Pancreas (tissue), 10 donors: ENCODE measurements around the gene ACVR1. TPM values are rescaled to one million over a fixed set of nuclear protein-coding genes. Genes with fewer than 3 reads are reported as not detected.

Experiments used
- ATAC-seq, 4 donors: fragments of 200-7000 bp; cut with Tn5 transposase; one replicate each; pipeline versions ENCODE4 v1.8.0 to v1.9.1; 2020; ENCODE audit warnings: mild to moderate bottlenecking in 4 of 4, moderate library complexity in 4 of 4
- DNase-seq, 6 donors: peaks; one replicate each; pipeline ENCODE4 v3.0.0-alpha.2; 2020
- FAIRE-seq: peaks from 2 replicates; lab custom pipeline; 2012; peaks lifted over from hg19 to GRCh38; lab: Jason Lieb, UNC
- H3K27ac ChIP-seq, 4 donors: fragments of 200-600 bp; sonication (generic); 1 replicate in 3 of 4; 2 replicates in 1 of 4; pipeline versions ENCODE4 v1.5.0 to v1.8.0; 2020
- H3K27me3 ChIP-seq, 4 donors: fragments of 200-600 bp; one replicate each; pipeline ENCODE4 v1.8.0; 2021
- H3K36me3 ChIP-seq, 3 donors: fragments of 200-600 bp; sonication (generic) in 1 of 3; one replicate each; pipeline versions ENCODE4 v1.5.0 to v1.8.0; 2020 to 2021
- H3K4me1 ChIP-seq, 3 donors: fragments of 200-600 bp; one replicate each; pipeline ENCODE4 v1.8.0; 2021
- H3K4me3 ChIP-seq, 4 donors: fragments of 200-600 bp; sonication (generic) in 2 of 4; one replicate each; pipeline versions ENCODE4 v1.5.0 to v1.8.0; 2020 to 2021
- H3K9me3 ChIP-seq, 4 donors: fragments of 200-600 bp; one replicate each; pipeline ENCODE4 v1.8.0; 2021
- WGBS, 2 donors: extraction: QIAGEN DNeasy Blood & Tissue Kit; methylation state at CpG; one replicate each; pipeline ENCODE4 v1.1.7; 2013; 5-methylcytosine and 5-hydroxymethylcytosine counted together
- intact Hi-C, 3 donors: fragments of 100-400 bp; cut with DNase I; formaldehyde crosslinking; loops; one replicate each; pipeline versions ENCODE4 v1.11.1 to v1.14.2; 2022
- polyA plus RNA-seq, 2 donors: library from polyadenylated mRNA; stranded (reverse); fragments of 200-250 nt; gene quantifications; one replicate each; pipeline ENCODE4 v1.2.3, GENCODE V29; 2013
- total RNA-seq, 6 donors: library from RNA; stranded (reverse); fragmentation: NEBNext Ultra II Directional in 4 of 6; extraction: Animal tissue kit (Norgen Biotek cat#: 25700) in 4 of 6; gene quantifications; one replicate each; pipeline versions ENCODE4 v1.2.1 to v1.2.4, GENCODE V29; 2021 to 2023
- TF ChIP-seq, protein P1 (sequence below), 4 donors: fragments of 200-600 bp; sonication (generic) in 3 of 4; IDR thresholded peaks; one replicate each; pipeline versions ENCODE4 v1.5.0 to v1.8.0; 2021; ENCODE audit warnings: antibody characterized with exemption in 4 of 4
- donor health status: healthy with polysubstance abuse.
- donor health status: DM: no; HTN: no; CAD: no; lungs with moderate emphysema.
- donor health status: DM: no; HTN: no; CAD: no.
- donor health status: control.
- donor health status: control.
- donor health status: Bipolar disorder and iron deficiency.
- donor health status: DM: yes; HTN: yes; CAD: no.
- donor health status: DM: no; HTN: no; CAD: no.
- donor health status: DM: no; HTN: no; CAD: no.
- donor health status: DM: yes; HTN: yes; CAD: no.

Gene ACVR1
- total and polyA plus RNA-seq, 8 donors: 3.1 to 25.2 (median 11.7) TPM

DNA sequence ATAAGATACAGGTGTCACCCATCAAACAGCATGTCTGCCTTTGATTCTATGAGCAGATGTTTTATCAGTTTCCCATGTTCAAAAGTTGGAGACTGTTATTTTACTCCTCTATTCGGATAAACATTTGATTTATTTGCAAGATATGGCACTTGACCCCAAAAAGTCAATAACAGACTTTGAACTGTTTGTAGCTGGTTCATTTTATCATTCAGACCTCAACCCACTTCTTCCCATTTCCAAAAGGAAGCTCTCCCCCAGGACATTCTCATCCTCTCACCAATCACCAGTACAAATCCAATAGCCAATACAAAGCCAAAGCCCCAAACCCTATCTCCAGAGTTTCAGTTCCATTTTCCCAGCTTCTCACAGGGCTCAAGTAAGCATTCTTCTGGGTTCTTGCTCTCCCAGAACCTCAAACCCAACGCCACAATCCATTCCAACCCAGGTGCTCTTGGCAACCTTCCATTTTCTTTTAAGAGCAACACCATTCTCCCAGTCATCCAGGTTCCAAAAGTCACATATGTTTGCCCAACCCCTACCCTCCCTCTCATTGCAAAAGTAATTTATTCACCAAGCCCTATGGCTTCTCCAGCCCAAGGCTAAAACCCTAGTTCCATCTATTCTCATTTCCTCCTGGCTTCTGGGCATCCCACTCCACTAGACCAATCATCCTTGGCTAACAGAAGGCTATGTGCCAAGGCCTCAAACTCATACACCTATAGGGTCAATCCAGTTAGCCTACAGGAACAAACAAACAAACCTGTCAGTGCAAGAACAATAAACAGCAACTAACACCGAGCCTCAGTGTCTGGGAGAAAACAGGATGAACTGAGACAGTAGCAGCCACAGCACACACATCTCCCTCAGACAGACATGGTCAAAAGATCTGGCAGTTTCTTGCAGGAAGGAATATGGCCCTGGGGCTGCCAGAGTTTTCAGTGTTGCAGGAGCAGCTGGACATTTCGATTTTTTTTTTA, 9.2 kb downstream of the ACVR1 start:
- peaks cover 6 to 11% (median 9%) of the 10 kb centered on the region in 3 donors for H3K4me1 ChIP-seq
- H3K36me3 ChIP-seq: no peaks in the 10 kb centered on the region
- 41 to 43% methylated on average over 4 of the region's 4 CpGs for WGBS, 2 donors
- TF ChIP-seq, protein P1, sequence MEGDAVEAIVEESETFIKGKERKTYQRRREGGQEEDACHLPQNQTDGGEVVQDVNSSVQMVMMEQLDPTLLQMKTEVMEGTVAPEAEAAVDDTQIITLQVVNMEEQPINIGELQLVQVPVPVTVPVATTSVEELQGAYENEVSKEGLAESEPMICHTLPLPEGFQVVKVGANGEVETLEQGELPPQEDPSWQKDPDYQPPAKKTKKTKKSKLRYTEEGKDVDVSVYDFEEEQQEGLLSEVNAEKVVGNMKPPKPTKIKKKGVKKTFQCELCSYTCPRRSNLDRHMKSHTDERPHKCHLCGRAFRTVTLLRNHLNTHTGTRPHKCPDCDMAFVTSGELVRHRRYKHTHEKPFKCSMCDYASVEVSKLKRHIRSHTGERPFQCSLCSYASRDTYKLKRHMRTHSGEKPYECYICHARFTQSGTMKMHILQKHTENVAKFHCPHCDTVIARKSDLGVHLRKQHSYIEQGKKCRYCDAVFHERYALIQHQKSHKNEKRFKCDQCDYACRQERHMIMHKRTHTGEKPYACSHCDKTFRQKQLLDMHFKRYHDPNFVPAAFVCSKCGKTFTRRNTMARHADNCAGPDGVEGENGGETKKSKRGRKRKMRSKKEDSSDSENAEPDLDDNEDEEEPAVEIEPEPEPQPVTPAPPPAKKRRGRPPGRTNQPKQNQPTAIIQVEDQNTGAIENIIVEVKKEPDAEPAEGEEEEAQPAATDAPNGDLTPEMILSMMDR (IDR thresholded peaks at IDR 0.05): no peak
- no peak overlapping the region for H3K27ac ChIP-seq
- no peak overlapping the region for H3K4me3 ChIP-seq
- ATAC-seq: no peak
- H3K27me3 ChIP-seq: no peaks in the 10 kb centered on the region
- DNase-seq: no peak
- no peak for FAIRE-seq
- intact Hi-C loops: no loop called here
- no peaks in the 10 kb centered on the region for H3K9me3 ChIP-seq

- ATAC-seq: peak in 2 of 4 donors; percentile 62 to 76
- no peaks in the 10 kb centered on the region for H3K36me3 ChIP-seq
- no peak for FAIRE-seq
- H3K4me1 ChIP-seq: peaks cover 6 to 11% (median 9%) of the 10 kb centered on the region in 3 donors
- no peak for DNase-seq
- H3K4me3 ChIP-seq: no peak overlapping the region
- no peak overlapping the region for H3K27ac ChIP-seq
- WGBS, 2 donors: 54 to 55% methylated on average over 3 of the region's 3 CpGs
- no peaks in the 10 kb centered on the region for H3K27me3 ChIP-seq
- intact Hi-C loops: no loop called here
- no peaks in the 10 kb centered on the region for H3K9me3 ChIP-seq
- TF ChIP-seq, protein P1 (IDR thresholded peaks at IDR 0.05): no peak
These were observed 9.9 kb downstream of the ACVR1 start for GRCh38 chr2:157866202-157866601.

GRCh38 chr2:157864857-157865430, 11.2 kb downstream of the ACVR1 start:
- WGBS, 2 donors: 94 to 98% methylated on average over 2 of the region's 2 CpGs
- ATAC-seq: no peak

DNA sequence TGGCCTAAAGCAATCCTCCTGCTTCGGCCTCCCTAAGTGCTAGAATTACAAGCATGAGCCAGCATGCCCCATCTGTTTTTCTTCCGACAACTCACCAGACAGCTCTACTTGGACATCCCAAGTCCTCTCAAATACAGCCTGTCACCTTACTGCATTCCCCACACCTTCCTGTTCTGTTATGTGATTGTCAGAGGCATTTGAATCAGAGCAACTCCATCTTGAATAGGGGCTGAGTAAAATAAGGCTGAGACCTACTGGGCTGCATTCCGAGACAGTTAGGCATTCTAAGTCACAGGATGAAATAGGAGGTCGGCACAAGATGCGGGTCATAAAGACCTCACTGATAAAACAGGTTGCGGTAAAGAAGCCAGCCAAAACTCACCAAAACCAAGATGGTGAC, 17.3 kb downstream of the ACVR1 start:
- no peak overlapping the region for H3K4me3 ChIP-seq
- FAIRE-seq: no peak
- no peak for ATAC-seq

More at GRCh38 chr2:157864857-157865430, 11.2 kb downstream of the ACVR1 start:
- intact Hi-C loops: no loop called here
- Histone ChIP-seq H3K36me3 (no peaks in the 10 kb centered on the region), H3K9me3 (no peaks in the 10 kb centered on the region), H3K4me1 (peaks cover 6 to 11% (median 9%) of the 10 kb centered on the region in 3 donors), H3K4me3 (no peak overlapping the region), H3K27ac (no peak overlapping the region), H3K27me3 (no peaks in the 10 kb centered on the region)
- TF ChIP-seq, protein P1 (IDR thresholded peaks at IDR 0.05): no peak
- FAIRE-seq (no peak), DNase-seq (no peak)

More for the DNA sequence above, 17.3 kb downstream of the ACVR1 start:
- intact Hi-C loops: no loop called here
- TF ChIP-seq, protein P1 (IDR thresholded peaks at IDR 0.05): no peak
- WGBS, 2 donors: 81 to 83% methylated on average over 6 of the region's 6 CpGs
- no peak for DNase-seq
- Histone ChIP-seq H3K36me3 (no peaks in the 10 kb centered on the region), H3K27me3 (no peaks in the 10 kb centered on the region), H3K9me3 (no peaks in the 10 kb centered on the region), H3K27ac (no peak overlapping the region), H3K4me1 (peaks cover 0 to 12% (median 0%) of the 10 kb centered on the region in 3 donors)
